ENCODE results near the gene ZNF22.
"Not testable (repeated sequence)": the region's sequence is repeated elsewhere in the genome, so short reads cannot be mapped to it uniquely, and the experiment has no call there.

ZNF22 gene

GRCh38 chr10:45001381-45002148 is 842 bp downstream of the ZNF22 start:
- in situ Hi-C loops (cut with MboI; ENCODE audit: low pct_unique_long_range_greater_than_20kb, low sequenced_read_pairs): no loop called here

DNA sequence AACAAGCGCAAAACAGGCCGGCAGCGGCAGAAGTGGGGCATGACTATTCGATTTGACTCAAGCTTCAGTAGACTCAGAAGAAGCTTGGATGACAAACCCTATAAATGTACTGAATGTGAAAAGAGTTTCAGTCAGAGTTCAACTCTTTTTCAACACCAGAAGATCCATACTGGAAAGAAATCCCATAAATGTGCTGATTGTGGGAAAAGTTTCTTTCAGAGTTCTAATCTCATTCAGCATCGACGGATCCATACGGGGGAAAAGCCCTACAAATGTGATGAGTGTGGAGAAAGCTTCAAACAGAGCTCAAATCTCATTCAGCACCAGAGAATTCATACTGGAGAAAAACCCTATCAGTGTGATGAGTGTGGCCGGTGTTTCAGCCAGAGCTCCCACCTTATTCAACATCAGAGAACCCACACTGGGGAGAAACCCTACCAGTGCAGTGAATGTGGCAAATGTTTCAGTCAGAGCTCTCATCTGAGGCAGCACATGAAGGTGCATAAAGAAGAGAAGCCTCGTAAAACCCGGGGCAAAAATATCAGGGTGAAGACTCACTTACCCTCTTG is 2.8 kb downstream of the ZNF22 start:
- DNase-seq: no peak
- in situ Hi-C loops (cut with MboI; ENCODE audit: low pct_unique_long_range_greater_than_20kb, low sequenced_read_pairs): no loop called here

More at GRCh38 chr10:45001381-45002148, 842 bp downstream of the ZNF22 start:
- DNase-seq: peak; percentile 54

DNA sequence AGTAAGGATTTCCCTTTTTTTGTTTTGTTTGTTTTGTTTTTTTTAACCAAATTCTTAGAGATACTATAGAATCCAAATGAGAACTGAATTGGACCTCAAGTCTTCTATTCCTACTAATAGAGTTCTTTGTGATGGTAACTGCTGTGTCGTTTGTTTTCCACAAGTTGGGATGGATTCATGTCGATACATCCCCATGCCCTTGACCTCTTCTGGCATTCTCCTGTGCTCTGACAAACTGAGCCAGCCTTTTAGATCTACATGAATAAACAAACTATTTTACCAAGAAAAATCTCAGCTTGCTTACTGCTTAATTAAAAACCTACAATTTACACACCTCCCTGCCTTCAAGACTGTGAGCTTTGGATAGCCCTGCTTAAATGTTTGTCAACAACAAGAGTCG is 3.9 kb downstream of the ZNF22 start:
- no peak for DNase-seq
- in situ Hi-C loops (cut with MboI; ENCODE audit: low pct_unique_long_range_greater_than_20kb, low sequenced_read_pairs): no loop called here

GRCh38 chr10:45005284-45005683 is 4.6 kb downstream of the ZNF22 start:
- no peak for DNase-seq
- in situ Hi-C loops (cut with MboI; ENCODE audit: low pct_unique_long_range_greater_than_20kb, low sequenced_read_pairs): no loop called here

- DNase-seq: no peak
- in situ Hi-C loops (cut with MboI; ENCODE audit: low pct_unique_long_range_greater_than_20kb, low sequenced_read_pairs): no loop called here
These were observed 5.7 kb downstream of the ZNF22 start for GRCh38 chr10:45006276-45007030.

DNA sequence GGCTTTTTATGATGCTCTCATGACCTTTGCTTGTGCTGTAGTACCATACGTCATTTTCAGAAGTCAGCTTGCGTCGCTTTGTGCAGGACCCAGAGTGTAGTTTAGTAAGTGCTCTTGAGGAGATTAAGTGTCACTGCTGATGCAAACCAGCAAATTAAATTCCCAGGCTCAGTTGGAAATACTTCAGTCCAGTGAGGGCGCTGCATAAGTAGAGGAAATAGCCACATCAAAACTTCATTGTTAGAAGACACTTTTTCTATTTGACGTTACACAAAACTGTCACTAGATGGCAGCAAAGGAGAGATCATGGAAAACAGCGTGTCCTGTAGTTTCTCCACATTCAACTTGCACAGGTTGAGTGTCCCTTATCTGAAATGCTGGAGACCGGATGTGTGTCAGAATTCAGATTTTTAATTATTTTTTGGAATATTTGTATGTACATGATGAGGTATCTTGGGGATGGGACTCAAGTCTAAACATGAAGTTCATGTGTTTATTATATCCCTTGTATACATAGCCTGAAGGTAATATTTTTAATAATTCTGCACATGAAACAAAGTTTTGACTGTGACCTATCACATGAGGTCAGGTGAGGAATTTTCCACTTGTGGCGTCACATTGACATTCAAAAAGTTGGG is 7.9 kb downstream of the ZNF22 start:
- DNase-seq: peak; percentile 93
- in situ Hi-C loops (cut with MboI; ENCODE audit: low pct_unique_long_range_greater_than_20kb, low sequenced_read_pairs): no loop called here

GRCh38 chr10:45014557-45014956 is 13.8 kb downstream of the ZNF22 start:
- in situ Hi-C loops (cut with MboI; ENCODE audit: low pct_unique_long_range_greater_than_20kb, low sequenced_read_pairs): not testable (repeated sequence)

GRCh38 chr10:45015590-45015989 is 14.9 kb downstream of the ZNF22 start:
- in situ Hi-C loops (cut with MboI; ENCODE audit: low pct_unique_long_range_greater_than_20kb, low sequenced_read_pairs): no loop called here
- no peak for DNase-seq

More at GRCh38 chr10:45014557-45014956, 13.8 kb downstream of the ZNF22 start:
- not testable (repeated sequence) for DNase-seq

DNA sequence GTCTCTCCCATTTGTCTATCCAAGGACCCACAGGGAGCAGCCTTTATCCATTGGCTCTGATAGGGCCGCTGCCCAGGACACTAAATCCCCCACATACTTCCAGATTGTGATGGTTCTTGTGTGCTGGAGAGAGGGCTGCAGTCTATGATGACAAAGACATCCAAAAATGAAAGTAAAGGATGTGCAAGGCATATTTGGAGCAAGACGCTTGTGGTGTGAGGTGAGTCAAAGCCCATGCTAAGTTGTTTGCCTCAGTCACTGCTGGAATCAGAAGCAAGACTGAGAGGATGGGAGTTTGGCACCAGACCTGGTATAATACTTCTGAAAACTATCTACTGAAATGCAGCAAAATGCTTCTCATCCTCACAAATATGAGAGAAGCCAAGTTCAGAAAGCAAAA is 22.7 kb downstream of the ZNF22 start:
- no peak for DNase-seq
- in situ Hi-C loops (cut with MboI; ENCODE audit: low pct_unique_long_range_greater_than_20kb, low sequenced_read_pairs): no loop called here

GRCh38 chr10:45034301-45034700 is 33.6 kb downstream of the ZNF22 start:
- DNase-seq: no peak
- in situ Hi-C loops (cut with MboI; ENCODE audit: low pct_unique_long_range_greater_than_20kb, low sequenced_read_pairs): no loop called here

GRCh38 chr10:45035673-45036072 is 35.0 kb downstream of the ZNF22 start:
- no peak for DNase-seq
- in situ Hi-C loops (cut with MboI; ENCODE audit: low pct_unique_long_range_greater_than_20kb, low sequenced_read_pairs): no loop called here

DNA sequence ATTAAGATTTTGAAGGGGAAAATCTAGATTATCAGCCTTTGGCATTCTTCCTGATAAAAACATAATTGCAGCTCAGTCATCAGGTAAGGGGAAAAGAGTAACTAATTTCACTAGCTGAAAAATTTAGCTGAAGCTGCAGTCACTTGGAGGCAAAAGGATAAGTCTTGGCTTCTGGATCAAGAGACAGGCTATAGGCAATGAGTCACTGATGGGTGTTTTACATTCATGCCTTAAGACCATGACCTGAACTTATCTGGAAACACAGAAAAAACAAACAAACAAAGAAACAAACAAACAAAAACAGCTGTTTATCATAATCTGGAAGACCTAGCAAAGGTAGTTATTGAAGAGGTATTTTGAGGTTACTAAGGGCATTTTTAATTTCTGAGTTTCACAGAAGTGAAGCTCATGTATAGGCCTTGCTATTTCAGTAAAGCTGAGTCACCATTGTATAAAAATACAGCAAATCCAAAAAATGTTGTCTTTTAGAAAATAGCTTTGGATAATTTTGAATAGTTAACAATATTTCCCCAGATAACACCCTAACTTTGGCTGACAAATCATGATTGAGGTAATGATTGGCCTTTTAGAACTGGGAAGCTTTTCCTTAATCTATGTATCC is 40.3 kb downstream of the ZNF22 start:
- in situ Hi-C loops (cut with MboI; ENCODE audit: low pct_unique_long_range_greater_than_20kb, low sequenced_read_pairs): no loop called here
- DNase-seq: no peak

DNA sequence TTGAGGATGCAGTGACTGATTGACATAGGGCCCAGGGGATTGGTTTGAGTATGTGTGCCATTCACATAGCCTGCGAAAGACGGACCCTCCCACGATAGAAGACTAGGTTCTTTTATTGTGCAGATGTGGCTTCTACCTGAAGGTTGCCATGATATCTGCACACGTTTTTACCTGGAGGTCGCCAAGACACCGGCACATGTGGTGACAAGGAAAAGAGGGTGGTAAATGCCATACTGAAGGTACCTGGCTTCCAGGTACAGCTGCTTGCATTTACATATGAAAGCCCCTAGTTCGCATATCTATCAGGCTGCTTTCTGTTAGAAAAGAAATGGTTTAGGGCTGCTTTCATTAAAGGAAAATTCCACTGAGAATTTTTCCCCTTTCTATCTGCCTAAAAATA is 43.6 kb downstream of the ZNF22 start:
- in situ Hi-C loops (cut with MboI; ENCODE audit: low pct_unique_long_range_greater_than_20kb, low sequenced_read_pairs): no loop called here
- no peak for DNase-seq

GRCh38 chr10:45050551-45051235 is 50.0 kb downstream of the ZNF22 start:
- in situ Hi-C loops (cut with MboI; ENCODE audit: low pct_unique_long_range_greater_than_20kb, low sequenced_read_pairs): no loop called here
- DNase-seq: no peak

DNA sequence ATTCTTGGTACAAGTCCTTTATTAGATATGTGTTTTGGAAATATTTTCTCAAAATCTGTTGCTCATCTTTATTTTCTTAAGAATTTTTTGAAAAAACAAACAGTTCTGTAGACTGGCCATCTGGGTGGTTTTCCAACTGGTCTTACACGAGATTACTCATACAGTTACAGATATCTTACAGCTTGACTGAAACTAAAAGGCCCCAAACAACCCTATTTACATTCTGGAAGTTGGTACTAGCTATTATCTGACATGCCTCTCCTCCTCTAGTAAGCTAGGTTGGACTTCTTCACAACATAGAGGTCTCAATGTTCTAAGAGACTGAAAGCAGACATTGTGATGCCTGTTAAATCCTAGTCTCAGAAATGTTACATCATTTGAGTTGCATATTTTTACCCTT is 52.0 kb downstream of the ZNF22 start:
- in situ Hi-C loops (cut with MboI; ENCODE audit: low pct_unique_long_range_greater_than_20kb, low sequenced_read_pairs): no loop called here
- no peak for DNase-seq

DNA sequence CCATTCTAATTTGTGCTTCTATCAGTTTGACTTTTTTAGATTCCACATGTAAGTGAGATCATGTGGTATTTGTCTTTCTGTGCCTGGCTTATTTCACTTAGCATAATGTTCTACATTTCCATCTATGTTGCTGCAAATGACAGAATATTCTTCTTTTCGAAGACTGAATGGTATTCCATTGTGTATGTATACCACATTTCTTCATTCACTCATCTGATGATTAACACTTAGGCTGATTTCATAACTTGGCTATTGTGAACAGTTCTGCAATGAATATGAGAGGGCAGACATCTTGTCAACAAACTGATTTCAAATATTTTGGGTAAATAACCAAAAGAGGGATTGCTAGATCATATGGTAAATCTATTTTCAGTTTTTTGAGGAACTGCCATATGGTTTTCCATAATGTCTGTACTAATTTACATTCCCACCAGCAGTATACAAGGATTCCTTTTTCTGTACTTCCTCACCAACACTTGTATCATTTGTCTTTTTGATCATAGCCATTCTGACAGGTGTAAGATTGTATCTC is 52.9 kb downstream of the ZNF22 start:
- no peak for DNase-seq
- in situ Hi-C loops (cut with MboI; ENCODE audit: low pct_unique_long_range_greater_than_20kb, low sequenced_read_pairs): no loop called here

All from KBM-7 (cell line).